HG03108 (cell line): ENCODE measurements around the gene TCFL5.

ENCODE experiments used
- ATAC-seq: cut with Tn5 transposase; IDR thresholded peaks from one replicate; pipeline ENCODE4 v1.9.1; 2021; ENCODE audit warnings: moderate library complexity; ENCODE audit not compliant: unreplicated experiment

The TCFL5 gene

GRCh38 chr20:62814060-62814708 is 47.4 kb downstream of the TCFL5 start:
- no peak for ATAC-seq

DNA sequence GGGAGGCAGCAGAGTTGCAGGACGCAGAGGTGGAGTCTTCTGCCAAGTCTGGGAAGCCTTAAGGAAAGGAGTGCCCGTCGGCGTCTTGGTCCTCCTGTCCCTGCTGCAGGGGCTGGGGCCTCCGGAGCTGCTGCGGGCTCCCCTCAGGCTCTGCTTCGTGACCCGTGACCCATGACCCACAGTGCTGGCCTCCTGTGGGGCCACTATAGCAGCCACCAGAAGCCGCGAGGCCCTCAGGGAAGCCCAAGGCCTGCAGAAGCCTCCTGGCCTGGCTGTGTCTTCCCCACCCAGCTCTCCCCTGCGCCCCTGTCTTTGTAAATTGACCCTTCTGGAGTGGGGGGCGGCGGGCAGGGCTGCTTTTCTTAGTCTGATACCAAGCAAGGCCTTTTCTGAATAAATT is 48.0 kb downstream of the TCFL5 start:
- ATAC-seq: no peak

DNA sequence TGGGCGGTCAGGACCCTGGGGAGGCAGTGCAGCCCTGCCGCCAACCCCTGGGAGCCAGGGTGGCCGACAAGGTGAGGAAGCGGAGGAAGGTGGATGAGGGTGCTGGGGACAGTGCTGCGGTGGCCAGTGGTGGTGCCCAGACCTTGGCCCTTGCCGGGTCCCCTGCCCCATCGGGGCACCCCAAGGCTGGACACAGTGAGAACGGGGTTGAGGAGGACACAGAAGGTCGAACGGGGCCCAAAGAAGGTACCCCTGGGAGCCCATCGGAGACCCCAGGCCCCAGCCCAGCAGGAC is 48.8 kb downstream of the TCFL5 start:
- ATAC-seq: no peak

DNA sequence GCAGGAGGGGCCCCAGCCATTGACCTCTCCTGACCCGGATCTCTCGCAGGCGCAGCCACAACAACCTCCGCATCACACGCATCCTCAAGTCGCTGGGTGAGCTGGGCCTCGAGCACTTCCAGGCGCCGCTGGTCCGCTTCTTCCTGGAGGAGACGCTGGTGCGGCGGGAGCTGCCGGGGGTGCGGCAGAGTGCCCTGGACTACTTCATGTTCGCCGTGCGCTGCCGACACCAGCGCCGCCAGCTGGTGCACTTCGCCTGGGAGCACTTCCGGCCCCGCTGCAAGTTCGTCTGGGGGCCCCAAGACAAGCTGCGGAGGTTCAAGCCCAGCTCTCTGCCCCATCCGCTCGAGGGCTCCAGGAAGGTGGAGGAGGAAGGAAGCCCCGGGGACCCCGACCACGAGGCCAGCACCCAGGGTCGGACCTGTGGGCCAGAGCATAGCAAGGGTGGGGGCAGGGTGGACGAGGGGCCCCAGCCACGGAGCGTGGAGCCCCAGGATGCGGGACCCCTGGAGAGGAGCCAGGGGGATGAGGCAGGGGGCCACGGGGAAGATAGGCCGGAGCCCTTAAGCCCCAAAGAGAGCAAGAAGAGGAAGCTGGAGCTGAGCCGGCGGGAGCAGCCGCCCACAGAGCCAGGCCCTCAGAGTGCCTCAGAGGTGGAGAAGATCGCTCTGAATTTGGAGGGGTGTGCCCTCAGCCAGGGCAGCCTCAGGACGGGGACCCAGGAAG is 49.3 kb downstream of the TCFL5 start:
- no peak for ATAC-seq

- no peak for ATAC-seq
These were observed 49.9 kb downstream of the TCFL5 start for GRCh38 chr20:62811720-62812119.

DNA sequence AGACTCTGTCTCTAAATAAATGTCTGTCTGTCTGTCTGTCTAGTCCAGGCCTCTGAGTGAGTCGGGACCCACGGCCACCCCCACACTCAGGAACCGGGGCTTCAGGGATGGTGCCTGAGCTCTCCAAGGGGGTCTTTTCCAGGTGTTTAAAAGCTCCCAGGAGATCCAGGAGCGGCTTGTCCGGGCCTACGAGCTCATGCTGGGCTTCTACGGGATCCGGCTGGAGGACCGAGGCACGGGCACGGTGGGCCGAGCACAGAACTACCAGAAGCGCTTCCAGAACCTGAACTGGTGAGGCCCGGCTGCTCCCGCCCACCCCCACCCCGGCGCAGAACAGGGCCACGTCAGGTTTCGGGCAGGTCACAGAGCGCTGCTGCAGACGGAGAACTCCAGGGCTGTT is 50.3 kb downstream of the TCFL5 start:
- ATAC-seq: no peak

GRCh38 chr20:62809530-62810428 is 51.8 kb downstream of the TCFL5 start:
- no peak for ATAC-seq

DNA sequence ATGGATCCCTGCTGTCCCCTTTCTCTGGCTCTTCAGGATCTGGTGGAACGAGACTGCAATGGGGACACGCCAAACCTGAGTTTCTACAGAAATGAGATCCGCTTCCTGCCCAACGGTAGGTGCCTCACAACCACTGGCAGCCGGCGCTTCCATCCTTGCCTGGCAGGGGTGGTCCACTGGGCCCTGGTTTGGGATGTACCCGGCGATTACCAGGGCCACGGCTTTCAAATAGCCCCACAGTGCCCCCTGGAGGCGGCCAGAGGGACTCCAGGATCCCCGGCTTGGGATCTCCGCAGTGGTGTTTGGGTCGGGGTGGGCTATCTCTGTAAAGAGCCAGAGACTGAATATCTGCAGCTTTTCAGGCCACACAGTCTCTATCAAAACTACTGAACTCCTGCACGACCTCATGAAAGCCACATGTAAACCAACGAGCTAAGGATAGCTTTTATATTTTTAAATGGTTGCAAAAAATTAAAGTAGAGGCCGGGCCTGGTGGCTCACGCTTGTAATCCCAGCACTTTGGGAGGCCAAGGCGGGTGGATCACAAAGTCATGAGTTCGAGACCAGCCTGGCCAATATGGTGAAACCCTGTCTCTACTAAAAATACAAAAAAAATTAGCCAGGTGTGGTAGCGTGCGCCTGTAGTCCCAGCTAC is 53.3 kb downstream of the TCFL5 start:
- ATAC-seq: no peak

GRCh38 chr20:62807444-62808210 is 54.0 kb downstream of the TCFL5 start:
- no peak for ATAC-seq

- no peak for ATAC-seq
These were observed 55.1 kb downstream of the TCFL5 start for GRCh38 chr20:62806383-62807050.

DNA sequence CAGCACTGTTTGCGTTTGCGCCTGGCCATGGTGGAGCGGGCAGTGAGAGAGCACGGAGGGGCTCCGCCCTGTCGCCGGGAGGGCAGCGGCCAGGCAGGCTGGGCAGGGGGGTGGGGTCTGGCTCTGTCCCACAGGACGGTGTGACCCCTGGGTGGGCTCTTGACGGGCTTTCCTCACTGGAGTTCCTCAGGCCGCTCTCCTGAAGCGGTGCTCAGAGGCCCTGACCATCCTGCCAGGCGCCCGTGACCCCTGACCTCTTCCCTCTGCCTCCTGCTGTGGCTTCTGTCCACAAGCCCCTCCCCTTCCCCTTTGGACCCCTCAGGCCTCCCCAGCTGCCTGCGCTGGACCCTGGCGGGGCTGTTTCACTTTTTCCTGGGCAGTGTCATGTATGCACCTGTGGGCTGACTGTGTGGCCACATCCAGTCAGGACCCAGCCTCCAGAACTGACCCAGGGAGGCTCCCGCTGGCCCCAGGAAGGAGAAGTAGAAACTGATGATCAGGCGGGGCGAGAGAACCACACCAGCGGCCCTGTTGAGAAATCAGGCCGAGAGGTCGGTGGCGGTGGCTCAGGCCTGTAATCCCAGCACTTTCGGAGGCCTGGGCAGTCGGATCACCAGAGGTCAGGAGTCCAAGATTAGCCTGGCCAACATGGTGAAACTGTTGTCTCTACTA is 55.8 kb downstream of the TCFL5 start:
- no peak for ATAC-seq

GRCh38 chr20:62805155-62805710 is 56.4 kb downstream of the TCFL5 start:
- no peak for ATAC-seq

GRCh38 chr20:62804627-62805154 is 56.9 kb downstream of the TCFL5 start, which contains the start of gene OGFR:
Gene OGFR, plus strand, starts transcription at chr20:62804835. Its CDS starts 25 bp downstream, at chr20:62804860.
- peak; percentile 39 for ATAC-seq

DNA sequence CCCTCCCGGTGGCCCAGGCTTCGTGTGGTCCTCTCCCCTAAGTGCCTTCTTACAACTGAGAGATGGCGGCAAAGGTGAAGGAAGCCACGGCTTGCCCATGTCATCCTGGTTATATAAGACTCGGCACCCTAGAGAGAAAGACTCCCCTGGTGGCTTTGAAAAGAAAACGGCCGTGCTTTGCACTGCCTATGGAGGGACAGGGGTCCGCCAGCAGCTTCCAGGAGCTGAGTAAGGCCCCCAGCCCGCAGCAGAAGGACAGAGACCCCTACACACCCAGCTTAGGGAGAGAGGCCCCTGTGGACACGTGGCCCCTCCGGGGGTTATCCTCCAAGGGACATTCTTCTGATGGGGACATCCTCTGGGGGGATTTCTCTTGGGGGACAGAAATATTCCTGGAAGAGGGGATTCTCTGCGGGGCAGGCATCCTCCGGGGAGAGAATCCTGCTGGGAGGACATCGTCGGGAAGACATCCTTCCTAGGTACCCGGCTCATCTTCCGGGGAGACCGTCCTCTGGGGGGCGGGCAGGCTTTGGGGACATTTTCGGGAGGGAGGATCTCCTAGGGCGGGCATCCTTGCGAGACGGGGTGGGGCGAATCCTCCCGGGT is 57.5 kb downstream of the TCFL5 start:
- no peak for ATAC-seq

DNA sequence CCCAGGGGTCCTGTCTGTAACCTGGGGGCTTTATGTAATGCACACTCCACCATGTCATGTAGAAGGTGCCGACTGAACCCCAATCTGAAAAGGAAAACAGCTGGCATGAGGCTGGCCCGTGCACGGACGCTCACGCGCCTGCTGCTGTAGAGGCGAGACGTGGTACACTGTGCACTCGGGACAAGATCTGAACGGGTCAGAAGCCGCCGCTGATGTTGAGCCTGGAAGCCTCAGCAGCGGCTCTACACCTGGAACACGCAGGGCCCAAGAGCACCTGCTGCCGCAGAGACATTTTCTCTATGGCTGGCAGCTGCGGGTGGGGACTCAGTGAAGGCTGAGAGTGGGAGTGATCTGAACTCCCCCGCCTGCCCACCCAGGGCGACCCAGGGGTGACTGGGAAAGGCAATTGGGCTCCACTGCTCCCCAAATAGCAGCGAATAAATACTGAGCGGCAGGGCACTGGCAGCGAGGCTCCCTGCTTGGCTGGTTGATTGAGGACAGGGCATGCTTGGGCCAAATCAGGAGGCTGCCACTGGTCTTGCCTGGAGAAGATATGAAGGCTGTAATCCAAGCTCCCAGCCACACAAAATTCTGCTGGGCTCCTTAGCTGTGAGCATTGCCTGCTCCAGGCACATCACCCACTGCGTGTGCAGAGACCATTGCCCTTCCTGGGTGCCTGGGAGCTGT is 59.5 kb downstream of the TCFL5 start:
- no peak for ATAC-seq

GRCh38 chr20:62801284-62802010 is 60.2 kb downstream of the TCFL5 start:
- ATAC-seq: no peak
